Duodenal mucosa (tissue), 2 donors: ENCODE results near the gene TTC31.

Experiments used
- H3K27ac ChIP-seq: one replicate; pipeline ENCODE4 v1.7.0; 2013; ENCODE audit warnings: low read depth, low read length
- H3K27me3 ChIP-seq, 2 donors: one replicate each; pipeline ENCODE4 v1.7.0; 2013; ENCODE audit warnings: low read length in 2 of 2, control low read depth in 1 of 2; ENCODE audit not compliant: insufficient read depth in 2 of 2, control insufficient read depth in 1 of 2
- H3K36me3 ChIP-seq, 2 donors: one replicate each; pipeline ENCODE4 v1.7.0; 2013; ENCODE audit warnings: low read length in 2 of 2, control low read depth in 1 of 2; ENCODE audit not compliant: insufficient read depth in 2 of 2, control insufficient read depth in 1 of 2
- H3K4me1 ChIP-seq, 2 donors: one replicate each; pipeline ENCODE4 v1.7.0; 2013; ENCODE audit warnings: low read length in 2 of 2, control low read depth in 1 of 2; ENCODE audit not compliant: insufficient read depth in 2 of 2, control insufficient read depth in 1 of 2
- H3K4me3 ChIP-seq, 2 donors: one replicate each; pipeline ENCODE4 v1.7.0; 2013; ENCODE audit warnings: low read length in 2 of 2, low read depth in 1 of 2
- H3K9ac ChIP-seq, 2 donors: one replicate each; pipeline ENCODE4 v1.7.0; 2013; ENCODE audit warnings: low read length in 2 of 2, low read depth in 1 of 2
- H3K9me3 ChIP-seq, 2 donors: one replicate each; pipeline ENCODE4 v1.7.0; 2013; ENCODE audit warnings: low read length in 2 of 2, control low read depth in 1 of 2; ENCODE audit not compliant: control insufficient read depth in 1 of 2

TTC31 gene

DNA sequence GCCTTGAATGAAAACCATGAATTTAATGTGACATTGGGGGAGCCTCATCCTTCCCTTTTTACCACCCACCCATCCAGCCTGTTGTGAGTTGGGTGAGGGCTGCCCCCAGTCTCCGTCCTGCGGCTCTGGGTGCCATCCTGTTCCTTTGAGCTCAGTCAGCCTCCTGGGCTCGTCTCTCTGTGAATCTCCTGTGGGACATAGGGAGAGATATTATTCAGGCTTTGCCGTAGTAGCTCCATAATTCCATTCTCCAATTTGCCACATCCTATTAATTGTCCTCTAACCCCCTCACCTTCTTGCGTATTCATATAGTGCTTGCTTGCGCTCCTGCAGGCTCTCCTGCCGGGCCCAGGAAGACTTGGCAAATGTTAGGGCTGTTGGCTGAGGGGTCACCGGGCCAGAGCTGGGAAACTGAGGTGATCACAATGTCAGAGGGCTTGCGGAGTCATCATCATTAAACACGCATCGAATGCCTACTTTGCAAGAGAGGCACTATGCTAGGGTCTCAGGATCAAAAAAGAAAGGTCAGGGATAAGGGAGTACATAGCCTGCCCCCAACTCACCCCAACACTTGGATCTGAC is 43.9 kb downstream of the TTC31 start:
- Histone ChIP-seq H3K4me3 (no peak overlapping the region), H3K4me1 (peaks cover 35 to 38% of the 10 kb centered on the region in 2 donors), H3K27ac (no peak overlapping the region), H3K9me3 (no peaks in the 10 kb centered on the region), H3K36me3 (peaks cover 21 to 30% of the 10 kb centered on the region in 2 donors), H3K27me3 (no peaks in the 10 kb centered on the region), H3K9ac (no peak overlapping the region)

- H3K4me1 ChIP-seq = peaks cover 35 to 42% of the 10 kb centered on the region in 2 donors
- peak overlapping the region in 1 of 2 donors; percentile 99 for H3K4me3 ChIP-seq
- no peaks in the 10 kb centered on the region for H3K9me3 ChIP-seq
- no peak overlapping the region for H3K9ac ChIP-seq
- no peak overlapping the region for H3K27ac ChIP-seq
- peaks cover 21 to 27% of the 10 kb centered on the region in 2 donors for H3K36me3 ChIP-seq
- no peaks in the 10 kb centered on the region for H3K27me3 ChIP-seq
Observed at GRCh38 chr2:74527741-74528140, 44.9 kb downstream of the TTC31 start.

DNA sequence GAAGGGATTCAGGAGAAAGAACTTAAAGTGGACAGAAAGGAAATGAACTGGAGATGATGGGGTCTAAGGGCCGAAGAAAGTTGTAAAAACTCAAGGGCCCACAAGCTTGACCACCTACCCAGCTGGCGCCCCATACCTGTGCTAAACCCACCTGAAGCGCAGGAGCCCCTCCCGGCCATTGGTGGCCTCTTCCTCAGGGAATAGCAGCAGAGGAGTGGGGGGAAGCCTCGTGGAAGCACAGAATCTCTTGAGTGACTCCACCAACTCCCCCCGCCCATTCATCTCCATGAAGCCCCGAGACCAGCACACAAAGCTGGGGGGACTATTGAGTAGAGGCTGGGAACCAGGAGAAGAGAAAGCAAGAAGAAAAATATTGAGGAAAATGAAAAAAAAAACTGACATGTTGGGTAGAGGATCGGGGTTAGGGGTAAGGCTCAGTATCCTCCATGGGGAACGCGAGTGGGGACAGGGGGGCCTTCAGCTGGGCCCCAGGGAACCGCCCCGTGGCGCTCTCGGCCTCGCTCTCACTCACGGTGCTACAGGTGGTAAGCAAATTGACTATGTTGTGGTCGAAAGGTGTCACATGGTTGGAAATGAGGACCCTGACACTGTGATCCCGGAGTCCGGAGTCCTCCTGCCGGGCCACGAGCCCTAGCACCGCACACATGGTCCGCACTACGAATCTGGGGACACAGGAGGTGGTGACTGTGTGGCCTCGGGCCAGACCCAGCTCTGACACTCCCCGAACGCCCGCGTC is 45.9 kb downstream of the TTC31 start:
- Histone ChIP-seq H3K27ac (peak overlapping the region; percentile 87), H3K4me3 (peak overlapping the region; percentile 99 to 100), H3K9ac (peak overlapping the region; percentile 96 to 99), H3K36me3 (peaks cover 21 to 36% of the 10 kb centered on the region in 2 donors), H3K9me3 (no peaks in the 10 kb centered on the region), H3K4me1 (peaks cover 35 to 42% of the 10 kb centered on the region in 2 donors), H3K27me3 (no peaks in the 10 kb centered on the region)

- no peaks in the 10 kb centered on the region for H3K9me3 ChIP-seq
- H3K9ac ChIP-seq = peak within 1 kb of the TSS; percentile 96 to 99
- peak within 1 kb of the TSS; percentile 99 to 100 for H3K4me3 ChIP-seq
- peaks cover 21 to 40% of the 10 kb centered on the region in 2 donors for H3K36me3 ChIP-seq
- H3K27me3 ChIP-seq = no peaks in the 10 kb centered on the region
- peak within 1 kb of the TSS; percentile 87 for H3K27ac ChIP-seq
- peaks cover 35 to 42% of the 10 kb centered on the region in 2 donors for H3K4me1 ChIP-seq
Observed at GRCh38 chr2:74529357-74530238, 46.7 kb downstream of the TTC31 start, which contains the start of the genes AUP1 and HTRA2. Gene AUP1 (minus strand): TSS chr2:74529706. CDS start chr2:74529629, 77 bp downstream. Gene HTRA2 (plus strand): TSS chr2:74529933. CDS start chr2:74530007, 74 bp downstream.

DNA sequence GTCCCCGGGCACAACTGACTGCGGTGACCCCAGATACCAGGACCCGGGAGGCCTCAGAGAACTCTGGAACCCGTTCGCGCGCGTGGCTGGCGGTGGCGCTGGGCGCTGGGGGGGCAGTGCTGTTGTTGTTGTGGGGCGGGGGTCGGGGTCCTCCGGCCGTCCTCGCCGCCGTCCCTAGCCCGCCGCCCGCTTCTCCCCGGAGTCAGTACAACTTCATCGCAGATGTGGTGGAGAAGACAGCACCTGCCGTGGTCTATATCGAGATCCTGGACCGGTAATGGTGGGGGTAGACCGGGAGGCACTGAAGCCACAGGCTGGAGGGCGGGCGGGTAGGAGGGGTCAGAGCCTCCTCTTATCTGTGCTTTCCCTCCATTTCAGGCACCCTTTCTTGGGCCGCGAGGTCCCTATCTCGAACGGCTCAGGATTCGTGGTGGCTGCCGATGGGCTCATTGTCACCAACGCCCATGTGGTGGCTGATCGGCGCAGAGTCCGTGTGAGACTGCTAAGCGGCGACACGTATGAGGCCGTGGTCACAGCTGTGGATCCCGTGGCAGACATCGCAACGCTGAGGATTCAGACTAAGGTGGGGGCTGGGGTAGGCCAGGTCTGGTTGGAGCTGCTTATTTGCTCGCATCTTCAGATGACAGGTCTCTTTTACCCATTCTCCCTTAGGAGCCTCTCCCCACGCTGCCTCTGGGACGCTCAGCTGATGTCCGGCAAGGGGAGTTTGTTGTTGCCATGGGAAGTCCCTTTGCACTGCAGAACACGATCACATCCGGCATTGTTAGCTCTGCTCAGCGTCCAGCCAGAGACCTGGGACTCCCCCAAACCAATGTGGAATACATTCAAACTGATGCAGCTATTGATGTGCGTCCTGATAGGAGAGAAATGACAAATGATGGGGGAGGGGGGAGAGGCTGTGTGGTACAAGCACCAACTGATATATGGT is 47.6 kb downstream of the TTC31 start:
- Histone ChIP-seq H3K27me3 (no peaks in the 10 kb centered on the region), H3K36me3 (peaks cover 21 to 40% of the 10 kb centered on the region in 2 donors), H3K4me3 (peak overlapping the region; percentile 99 to 100), H3K9ac (peak overlapping the region; percentile 72 to 83), H3K4me1 (peaks cover 28 to 35% of the 10 kb centered on the region in 2 donors), H3K9me3 (no peaks in the 10 kb centered on the region), H3K27ac (peak overlapping the region; percentile 46)

GRCh38 chr2:74531666-74532065 is 48.8 kb downstream of the TTC31 start:
- no peak overlapping the region for H3K9ac ChIP-seq
- H3K4me3 ChIP-seq = no peak overlapping the region
- no peaks in the 10 kb centered on the region for H3K9me3 ChIP-seq
- no peak overlapping the region for H3K27ac ChIP-seq
- peaks cover 22 to 33% of the 10 kb centered on the region in 2 donors for H3K4me1 ChIP-seq
- H3K36me3 ChIP-seq = peaks cover 16 to 36% of the 10 kb centered on the region in 2 donors
- H3K27me3 ChIP-seq = no peaks in the 10 kb centered on the region

DNA sequence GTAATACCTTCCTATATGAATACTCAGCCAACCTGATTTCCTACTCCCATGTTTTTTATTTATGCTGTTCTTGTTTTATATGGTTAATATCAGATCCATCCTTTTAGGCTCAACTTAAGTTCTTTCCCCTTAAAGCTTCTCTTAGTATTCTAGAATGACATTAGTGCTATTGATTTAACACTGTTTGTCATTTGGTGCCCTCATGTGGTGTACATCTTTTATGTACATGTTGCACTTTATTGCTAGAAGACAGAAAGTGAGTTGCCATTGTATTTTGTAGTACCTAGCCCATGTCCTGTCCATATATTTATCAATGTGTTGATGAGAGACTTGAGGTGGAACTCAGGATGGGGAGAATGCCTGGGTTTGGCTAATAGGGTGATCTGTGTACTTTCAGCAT is 49.3 kb downstream of the TTC31 start:
- no peaks in the 10 kb centered on the region for H3K27me3 ChIP-seq
- no peaks in the 10 kb centered on the region for H3K9me3 ChIP-seq
- no peak overlapping the region for H3K9ac ChIP-seq
- peaks cover 22 to 33% of the 10 kb centered on the region in 2 donors for H3K4me1 ChIP-seq
- H3K27ac ChIP-seq = no peak overlapping the region
- peaks cover 10 to 30% of the 10 kb centered on the region in 2 donors for H3K36me3 ChIP-seq
- H3K4me3 ChIP-seq = no peak overlapping the region

GRCh38 chr2:74533464-74533863 is 50.6 kb downstream of the TTC31 start:
- Histone ChIP-seq H3K4me1 (peaks cover 15 to 26% of the 10 kb centered on the region in 2 donors), H3K27ac (no peak overlapping the region), H3K9ac (no peak overlapping the region), H3K27me3 (no peaks in the 10 kb centered on the region), H3K9me3 (no peaks in the 10 kb centered on the region), H3K36me3 (peaks cover 0 to 20% of the 10 kb centered on the region in 2 donors), H3K4me3 (no peak overlapping the region)

- no peak overlapping the region for H3K4me3 ChIP-seq
Observed at GRCh38 chr2:74534411-74534810, 51.5 kb downstream of the TTC31 start.

More at GRCh38 chr2:74534411-74534810, 51.5 kb downstream of the TTC31 start:
- no peak overlapping the region for H3K27ac ChIP-seq
- H3K36me3 ChIP-seq = peaks cover 0 to 20% of the 10 kb centered on the region in 2 donors
- no peaks in the 10 kb centered on the region for H3K9me3 ChIP-seq
- no peak overlapping the region for H3K9ac ChIP-seq
- peaks cover 0 to 3% of the 10 kb centered on the region in 2 donors for H3K27me3 ChIP-seq
- peaks cover 12 to 18% of the 10 kb centered on the region in 2 donors for H3K4me1 ChIP-seq
